SU-DHL-6 (cell line): ENCODE results near the gene SAE1.

Experiments used
- EZH2phosphoT487 ChIP-seq: fragments of 200-600 bp; sonication (generic), shearing (Covaris generic); conservative IDR thresholded peaks from 2 replicates; pipeline ENCODE4 v1.6.1; 2018; ENCODE audit warnings: mild to moderate bottlenecking, antibody characterized with exemption, low read length, moderate library complexity, mixed read lengths
- TF ChIP-seq, protein P1 (sequence below): fragments of 200-600 bp; sonication (generic); IDR thresholded peaks from one replicate; pipeline ENCODE4 v1.5.1; 2017; ENCODE audit warnings: antibody characterized with exemption, mild to moderate bottlenecking, low read length, moderate library complexity; ENCODE audit not compliant: insufficient read depth, poor library complexity, severe bottlenecking

DNA sequence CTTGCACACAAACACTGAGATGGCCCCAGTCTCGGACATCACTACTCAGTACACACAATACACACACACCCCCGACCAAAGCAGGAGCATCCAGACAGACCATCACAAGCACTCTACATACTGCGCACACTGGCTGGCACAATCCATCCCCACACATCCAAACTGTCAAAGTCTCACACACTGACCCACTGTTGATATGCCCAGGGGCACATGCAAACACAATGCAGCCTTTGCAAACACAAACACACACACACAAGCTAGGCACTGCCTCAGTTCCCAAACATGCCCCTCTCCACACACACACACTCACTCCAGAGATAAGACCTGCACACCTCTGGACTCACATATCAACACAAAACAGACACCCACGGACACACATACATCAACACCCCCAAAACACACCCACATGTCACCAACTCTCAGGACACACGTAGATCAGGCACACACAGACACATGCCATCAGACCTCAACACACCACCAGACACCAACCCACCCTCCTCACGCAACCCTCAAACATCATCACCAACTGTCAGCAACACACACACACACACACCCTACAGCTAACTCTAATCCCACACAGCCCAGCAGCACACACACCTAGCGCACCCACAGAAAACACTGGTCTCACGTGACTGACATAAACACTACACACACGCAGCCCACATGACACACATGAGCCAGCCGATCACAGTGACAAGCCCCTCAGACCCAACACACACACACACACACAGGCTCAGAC lies 98.5 kb downstream of the SAE1 start:
- TF ChIP-seq, protein P1, sequence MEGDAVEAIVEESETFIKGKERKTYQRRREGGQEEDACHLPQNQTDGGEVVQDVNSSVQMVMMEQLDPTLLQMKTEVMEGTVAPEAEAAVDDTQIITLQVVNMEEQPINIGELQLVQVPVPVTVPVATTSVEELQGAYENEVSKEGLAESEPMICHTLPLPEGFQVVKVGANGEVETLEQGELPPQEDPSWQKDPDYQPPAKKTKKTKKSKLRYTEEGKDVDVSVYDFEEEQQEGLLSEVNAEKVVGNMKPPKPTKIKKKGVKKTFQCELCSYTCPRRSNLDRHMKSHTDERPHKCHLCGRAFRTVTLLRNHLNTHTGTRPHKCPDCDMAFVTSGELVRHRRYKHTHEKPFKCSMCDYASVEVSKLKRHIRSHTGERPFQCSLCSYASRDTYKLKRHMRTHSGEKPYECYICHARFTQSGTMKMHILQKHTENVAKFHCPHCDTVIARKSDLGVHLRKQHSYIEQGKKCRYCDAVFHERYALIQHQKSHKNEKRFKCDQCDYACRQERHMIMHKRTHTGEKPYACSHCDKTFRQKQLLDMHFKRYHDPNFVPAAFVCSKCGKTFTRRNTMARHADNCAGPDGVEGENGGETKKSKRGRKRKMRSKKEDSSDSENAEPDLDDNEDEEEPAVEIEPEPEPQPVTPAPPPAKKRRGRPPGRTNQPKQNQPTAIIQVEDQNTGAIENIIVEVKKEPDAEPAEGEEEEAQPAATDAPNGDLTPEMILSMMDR, result no peak
- TF ChIP-seq EZH2phosphoT487, result no peak
